ENCODE data around the gene TRAK2. TPM values are rescaled to one million over a fixed set of nuclear protein-coding genes. Genes with fewer than 3 reads are reported as not detected.

The TRAK2 gene
- total RNA-seq, 1 experiment from 2014 or later, result 33.2 TPM

GRCh38 chr2:201419057-201419635, 32.1 kb downstream of the TRAK2 start:
- Histone ChIP-seq H3K9me3 (ENCODE audit: insufficient read depth, low read depth) (no peaks in the 10 kb centered on the region), H3K27me3 (ENCODE audit: insufficient read depth, low read depth) (no peaks in the 10 kb centered on the region), H3K36me3 (ENCODE audit: low read depth) (no peaks in the 10 kb centered on the region), H3F3A (ENCODE audit: insufficient read depth, low read depth) (peaks cover 3% of the 10 kb centered on the region; the same call in 1 of the 2 replicates), H3K4me1 (replicated peaks; ENCODE audit: insufficient read depth) (no peaks in the 10 kb centered on the region), H3K27ac (no peak overlapping the region), H3K9me2 (ENCODE audit: insufficient read depth) (no peaks in the 10 kb centered on the region), H2AFZ (no peak overlapping the region), H4K20me1 (ENCODE audit: insufficient read depth) (no peaks in the 10 kb centered on the region), H3K4me2 (no peak overlapping the region), H3K4me3 (no peak overlapping the region), H3K79me2 (ENCODE audit: low read depth) (0 out of 2 replicates have a peak, but pooled peaks cover 2% of the 10 kb centered on the region)
- intact Hi-C loops (cut with micrococcal nuclease; ENCODE audit: unreplicated experiment), result no loop called here
- TF ChIP-seq CTCF (conservative IDR thresholded peaks at IDR 0.05) (no peak), EZH2 (IDR thresholded peaks at IDR 0.05; ENCODE audit: low read depth) (no peak)
- DNase-seq, result peak in 1 of 2 experiments; percentile 18
- ChIA-PET CTCF (interaction anchor here (0.7 kb wide), 1 partner anchor 17 kb away, joined by 9 read pairs; no protein-coding TSS in a partner anchor), POLR2A (ENCODE audit: unreplicated experiment) (no interaction called here)
- BruUV-seq (replicated peaks), result no TSS peak

- Histone ChIP-seq H3K27ac (no peak overlapping the region), H4K20me1 (ENCODE audit: insufficient read depth) (no peaks in the 10 kb centered on the region), H3K9me2 (ENCODE audit: insufficient read depth) (no peaks in the 10 kb centered on the region; the same call in 1 of the 2 replicates), H3K36me3 (ENCODE audit: low read depth) (no peaks in the 10 kb centered on the region), H2AFZ (no peak overlapping the region), H3K9me3 (ENCODE audit: insufficient read depth, low read depth) (no peaks in the 10 kb centered on the region), H3K4me3 (no peak overlapping the region), H3K4me2 (no peak overlapping the region), H3K79me2 (ENCODE audit: low read depth) (0 out of 2 replicates have a peak, but pooled peaks cover 4% of the 10 kb centered on the region), H3K4me1 (replicated peaks; ENCODE audit: insufficient read depth) (no peaks in the 10 kb centered on the region), H3K27me3 (ENCODE audit: insufficient read depth, low read depth) (no peaks in the 10 kb centered on the region), H3F3A (ENCODE audit: insufficient read depth, low read depth) (peaks cover 3% of the 10 kb centered on the region; the same call in 1 of the 2 replicates)
- CTCF ChIA-PET, result no interaction called here
- BruUV-seq (replicated peaks), result no TSS peak
- POLR2A ChIA-PET (ENCODE audit: unreplicated experiment), result no interaction called here
- TF ChIP-seq EZH2 (IDR thresholded peaks at IDR 0.05; ENCODE audit: low read depth) (no peak), CTCF (conservative IDR thresholded peaks at IDR 0.05) (no peak)
- intact Hi-C loops (cut with micrococcal nuclease; ENCODE audit: unreplicated experiment), result no loop called here
- DNase-seq, result no peak
Measured at GRCh38 chr2:201415149-201415548, 36.1 kb downstream of the TRAK2 start.

GRCh38 chr2:201414099-201415023, 36.9 kb downstream of the TRAK2 start:
- Histone ChIP-seq H3K4me1 (replicated peaks; ENCODE audit: insufficient read depth) (no peaks in the 10 kb centered on the region), H3K27me3 (ENCODE audit: insufficient read depth, low read depth) (no peaks in the 10 kb centered on the region), H3K4me3 (no peak overlapping the region), H3K4me2 (no peak overlapping the region), H3K9me3 (ENCODE audit: insufficient read depth, low read depth) (no peaks in the 10 kb centered on the region), H3F3A (ENCODE audit: insufficient read depth, low read depth) (peaks cover 3% of the 10 kb centered on the region; the same call in 1 of the 2 replicates), H3K27ac (no peak overlapping the region), H3K36me3 (ENCODE audit: low read depth) (no peaks in the 10 kb centered on the region), H3K79me2 (ENCODE audit: low read depth) (0 out of 2 replicates have a peak, but pooled peaks cover 4% of the 10 kb centered on the region), H4K20me1 (ENCODE audit: insufficient read depth) (no peaks in the 10 kb centered on the region), H2AFZ (no peak overlapping the region), H3K9me2 (ENCODE audit: insufficient read depth) (no peaks in the 10 kb centered on the region; the same call in 1 of the 2 replicates)
- BruUV-seq (replicated peaks), result no TSS peak
- DNase-seq, result no peak
- intact Hi-C loops (cut with micrococcal nuclease; ENCODE audit: unreplicated experiment), result no loop called here
- TF ChIP-seq CTCF (conservative IDR thresholded peaks at IDR 0.05) (no peak), EZH2 (IDR thresholded peaks at IDR 0.05; ENCODE audit: low read depth) (no peak)
- POLR2A ChIA-PET (ENCODE audit: unreplicated experiment), result interaction anchor here (0.6 kb wide), 1 partner anchor 311 kb away, joined by 3 read pairs; no protein-coding TSS in a partner anchor
- CTCF ChIA-PET, result no interaction called here

All from PC-9 (cell line).